ENCODE measurements around the gene KRTAP1-3.

The KRTAP1-3 gene

DNA sequence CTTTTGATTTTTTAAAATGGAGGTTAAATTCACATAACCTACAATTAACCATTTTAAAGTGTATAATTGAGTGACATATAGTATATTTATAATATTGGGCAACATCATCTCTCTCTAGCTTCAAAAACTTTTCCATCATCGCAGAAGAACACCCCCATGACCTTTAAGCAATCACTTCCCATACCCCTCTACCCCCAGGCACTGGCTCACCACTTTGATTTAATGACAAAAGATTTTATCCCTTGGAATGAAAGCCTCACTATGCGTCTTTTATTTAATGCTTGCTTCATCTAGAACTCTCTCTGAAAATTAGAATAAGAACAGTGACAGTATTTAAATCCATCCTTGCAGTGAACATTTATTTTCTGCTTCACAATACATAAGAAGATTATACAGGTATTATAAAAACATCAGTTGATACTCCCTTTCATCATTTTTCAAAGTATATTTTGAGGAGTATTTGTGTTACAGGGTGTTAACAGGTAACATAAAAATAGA is 3.2 kb upstream of the KRTAP1-3 start:
- Histone ChIP-seq H4K20me1 (ENCODE audit: insufficient read depth) (no peaks in the 10 kb centered on the region), H3K4me2 (no peak overlapping the region), H3K9ac (no peak overlapping the region), H3K4me3 (IDR thresholded peaks at IDR 0.05; ENCODE audit: insufficient read depth, low read depth, low read length) (no peak overlapping the region), H3K36me3 (ENCODE audit: insufficient read depth) (no peaks in the 10 kb centered on the region), H3K79me2 (ENCODE audit: insufficient read depth, low read depth) (no peaks in the 10 kb centered on the region), H3K27me3 (ENCODE audit: insufficient read depth, low read depth) (no peaks in the 10 kb centered on the region), H3K4me1 (ENCODE audit: low read depth, poor library complexity, severe bottlenecking) (no peaks in the 10 kb centered on the region), H2AFZ (ENCODE audit: low read depth) (no peak overlapping the region), H3K27ac (no peak overlapping the region)
- TF ChIP-seq, protein P1, sequence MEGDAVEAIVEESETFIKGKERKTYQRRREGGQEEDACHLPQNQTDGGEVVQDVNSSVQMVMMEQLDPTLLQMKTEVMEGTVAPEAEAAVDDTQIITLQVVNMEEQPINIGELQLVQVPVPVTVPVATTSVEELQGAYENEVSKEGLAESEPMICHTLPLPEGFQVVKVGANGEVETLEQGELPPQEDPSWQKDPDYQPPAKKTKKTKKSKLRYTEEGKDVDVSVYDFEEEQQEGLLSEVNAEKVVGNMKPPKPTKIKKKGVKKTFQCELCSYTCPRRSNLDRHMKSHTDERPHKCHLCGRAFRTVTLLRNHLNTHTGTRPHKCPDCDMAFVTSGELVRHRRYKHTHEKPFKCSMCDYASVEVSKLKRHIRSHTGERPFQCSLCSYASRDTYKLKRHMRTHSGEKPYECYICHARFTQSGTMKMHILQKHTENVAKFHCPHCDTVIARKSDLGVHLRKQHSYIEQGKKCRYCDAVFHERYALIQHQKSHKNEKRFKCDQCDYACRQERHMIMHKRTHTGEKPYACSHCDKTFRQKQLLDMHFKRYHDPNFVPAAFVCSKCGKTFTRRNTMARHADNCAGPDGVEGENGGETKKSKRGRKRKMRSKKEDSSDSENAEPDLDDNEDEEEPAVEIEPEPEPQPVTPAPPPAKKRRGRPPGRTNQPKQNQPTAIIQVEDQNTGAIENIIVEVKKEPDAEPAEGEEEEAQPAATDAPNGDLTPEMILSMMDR (conservative IDR thresholded peaks at IDR 0.05; ENCODE audit: low read depth, low read length), result no peak

DNA sequence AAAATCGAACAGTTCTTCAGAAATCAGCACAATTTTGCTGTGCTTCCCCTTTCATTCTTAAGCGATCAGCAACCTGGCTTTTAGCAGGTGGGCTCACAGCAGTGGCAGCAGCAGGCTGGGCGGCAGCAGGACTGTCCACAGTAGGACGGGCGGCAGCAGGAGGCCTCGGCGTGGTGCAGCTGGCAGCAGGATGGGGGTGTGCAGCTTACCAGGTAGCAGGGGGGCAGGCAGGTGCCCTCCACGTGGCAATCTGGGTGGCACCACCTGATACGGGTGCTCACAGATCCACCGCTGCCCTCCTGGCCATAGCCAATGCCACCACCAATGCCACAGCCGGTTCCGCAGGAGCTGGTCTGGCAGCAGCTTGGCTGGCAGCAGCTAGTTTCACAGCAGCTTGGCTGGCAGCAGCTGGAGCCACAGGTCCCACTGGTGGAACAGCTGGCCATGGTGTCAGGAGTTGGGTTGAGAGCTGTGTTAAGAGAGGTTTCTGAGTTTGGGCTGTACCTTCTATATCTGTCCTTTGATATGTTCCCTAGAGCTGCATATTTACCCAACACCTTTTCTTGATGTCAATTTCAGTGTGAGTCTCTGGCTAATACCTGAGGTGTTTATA is 4.9 kb downstream of the KRTAP1-3 start, which contains the start of gene KRTAP1-4:
KRTAP1-4 (minus strand) TSS at position 563 of the 613 bp plus-strand sequence; CDS start at position 446, 117 bp downstream.
- H3K79me2 ChIP-seq (ENCODE audit: insufficient read depth, low read depth), result no peaks in the 10 kb centered on the region
- H3K4me2 ChIP-seq, result no peak within 1 kb of the TSS
- no peaks in the 10 kb centered on the region for H4K20me1 ChIP-seq (ENCODE audit: insufficient read depth)
- TF ChIP-seq, protein P1 (conservative IDR thresholded peaks at IDR 0.05; ENCODE audit: low read depth, low read length), result no peak
- H3K4me1 ChIP-seq (ENCODE audit: low read depth, poor library complexity, severe bottlenecking), result no peaks in the 10 kb centered on the region
- H3K27ac ChIP-seq, result no peak within 1 kb of the TSS
- H3K9ac ChIP-seq, result no peak within 1 kb of the TSS
- no peaks in the 10 kb centered on the region for H3K36me3 ChIP-seq (ENCODE audit: insufficient read depth)
- H3K27me3 ChIP-seq (ENCODE audit: insufficient read depth, low read depth), result no peaks in the 10 kb centered on the region
- no peak within 1 kb of the TSS for H3K4me3 ChIP-seq (IDR thresholded peaks at IDR 0.05; ENCODE audit: insufficient read depth, low read depth, low read length)
- no peak within 1 kb of the TSS for H2AFZ ChIP-seq (ENCODE audit: low read depth)

DNA sequence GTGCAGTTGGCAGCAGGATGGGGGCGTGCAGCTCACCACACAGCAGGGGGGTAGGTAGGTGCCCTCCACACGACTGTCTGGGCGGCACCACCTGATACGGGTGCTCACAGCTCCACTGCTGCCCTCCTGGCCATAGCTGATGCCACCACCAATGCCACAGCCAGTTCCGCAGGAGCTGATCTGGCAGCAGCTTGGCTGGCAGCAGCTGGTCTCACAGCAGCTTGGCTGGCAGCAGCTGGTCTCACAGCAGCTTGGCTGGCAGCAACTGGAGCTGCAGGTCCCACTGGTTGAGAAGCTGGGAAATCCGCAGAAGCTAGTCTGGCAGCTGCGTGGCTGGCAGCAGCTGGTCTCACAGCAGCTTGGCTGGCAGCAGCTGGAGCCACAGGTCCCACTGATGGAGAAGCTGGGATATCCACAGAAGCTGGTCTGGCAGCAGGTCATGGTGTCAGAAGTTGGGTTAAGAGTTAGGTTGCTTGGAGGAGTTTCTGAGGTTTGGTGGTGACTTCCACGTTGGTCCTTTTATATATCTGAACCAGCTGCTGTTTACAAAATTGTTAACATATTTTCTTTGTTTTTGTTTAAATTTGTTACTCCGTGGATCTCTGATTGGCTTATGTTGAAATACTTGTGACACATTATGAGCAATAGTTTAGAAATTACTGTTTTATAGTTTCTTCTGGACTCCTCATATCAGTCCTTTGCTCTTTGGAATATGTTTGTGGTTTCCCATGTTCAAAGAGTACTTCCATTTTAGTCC is 7.8 kb downstream of the KRTAP1-3 start, which contains the start of gene KRTAP1-5:
KRTAP1-5 (minus strand) TSS at position 494 of the 757 bp plus-strand sequence; CDS start at position 441, 53 bp downstream.
- no peak within 1 kb of the TSS for H3K9ac ChIP-seq
- H3K4me3 ChIP-seq (IDR thresholded peaks at IDR 0.05; ENCODE audit: insufficient read depth, low read depth, low read length), result no peak within 1 kb of the TSS
- H3K4me2 ChIP-seq, result no peak within 1 kb of the TSS
- H3K36me3 ChIP-seq (ENCODE audit: insufficient read depth), result no peaks in the 10 kb centered on the region
- H3K4me1 ChIP-seq (ENCODE audit: low read depth, poor library complexity, severe bottlenecking), result no peaks in the 10 kb centered on the region
- H2AFZ ChIP-seq (ENCODE audit: low read depth), result no peak within 1 kb of the TSS
- no peaks in the 10 kb centered on the region for H3K79me2 ChIP-seq (ENCODE audit: insufficient read depth, low read depth)
- H3K27ac ChIP-seq, result no peak within 1 kb of the TSS
- TF ChIP-seq, protein P1 (conservative IDR thresholded peaks at IDR 0.05; ENCODE audit: low read depth, low read length), result no peak
- no peaks in the 10 kb centered on the region for H4K20me1 ChIP-seq (ENCODE audit: insufficient read depth)
- H3K27me3 ChIP-seq (ENCODE audit: insufficient read depth, low read depth), result no peaks in the 10 kb centered on the region

DNA sequence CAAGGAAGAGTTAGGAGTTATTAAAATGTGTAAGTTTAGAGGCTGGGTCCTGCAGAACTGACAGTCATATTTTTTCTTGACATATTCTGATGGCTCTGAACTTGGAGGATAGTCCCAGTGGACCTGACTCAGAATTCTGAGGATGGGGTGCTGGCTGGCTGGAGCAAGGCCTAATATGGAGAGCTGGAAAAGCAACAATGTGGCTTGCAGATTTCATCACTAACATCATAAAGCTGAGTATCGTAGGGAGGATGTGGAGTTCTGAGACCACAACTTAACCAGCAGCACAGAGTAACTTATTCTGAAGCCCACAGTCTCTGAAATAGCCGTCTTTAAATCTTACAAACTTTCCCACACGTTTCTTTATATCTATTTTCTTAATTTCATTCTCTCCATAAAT is 10.0 kb downstream of the KRTAP1-3 start:
- TF ChIP-seq, protein P1 (conservative IDR thresholded peaks at IDR 0.05; ENCODE audit: low read depth, low read length), result no peak
- no peaks in the 10 kb centered on the region for H3K4me1 ChIP-seq (ENCODE audit: low read depth, poor library complexity, severe bottlenecking)
- no peak overlapping the region for H3K4me3 ChIP-seq (IDR thresholded peaks at IDR 0.05; ENCODE audit: insufficient read depth, low read depth, low read length)
- no peaks in the 10 kb centered on the region for H3K79me2 ChIP-seq (ENCODE audit: insufficient read depth, low read depth)
- no peak overlapping the region for H3K4me2 ChIP-seq
- no peak overlapping the region for H3K9ac ChIP-seq
- H2AFZ ChIP-seq (ENCODE audit: low read depth), result no peak overlapping the region
- H4K20me1 ChIP-seq (ENCODE audit: insufficient read depth), result no peaks in the 10 kb centered on the region
- H3K27me3 ChIP-seq (ENCODE audit: insufficient read depth, low read depth), result no peaks in the 10 kb centered on the region
- H3K27ac ChIP-seq, result no peak overlapping the region
- no peaks in the 10 kb centered on the region for H3K36me3 ChIP-seq (ENCODE audit: insufficient read depth)

Data from KMS-11 (cell line).